ENCODE results near the gene BCAS3. TPM values are rescaled to one million over a fixed set of nuclear protein-coding genes. Genes with fewer than 3 reads are reported as not detected.

BCAS3 gene
- total and polyA plus RNA-seq, 4 donors: 5.8 to 24.6 (median 10.1) TPM

DNA sequence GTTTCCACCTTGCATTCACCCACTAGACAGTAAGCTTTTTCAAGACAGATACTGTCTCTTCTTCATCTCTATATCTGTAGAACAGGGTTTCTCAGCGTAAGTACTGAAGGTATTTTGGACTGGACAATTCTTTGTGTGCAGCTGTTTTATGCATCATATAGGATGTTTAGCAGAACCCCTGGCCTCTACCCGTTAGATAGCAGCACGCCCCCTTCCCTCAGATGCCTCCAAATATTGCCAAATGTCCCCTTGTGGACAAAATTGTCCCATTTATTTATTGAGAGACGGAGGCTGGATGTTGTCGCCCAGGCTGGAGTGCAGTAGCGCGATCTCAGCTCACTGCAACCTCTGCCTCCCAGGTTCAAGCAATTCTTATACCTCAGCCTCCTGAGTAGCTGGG lies 458.6 kb downstream of the BCAS3 start:
- WGBS: 94% methylated on average over 7 of the region's 7 CpGs
- H3K9ac ChIP-seq (ENCODE audit: low read depth in 1 of 2, low read length in 2 of 2): no peak overlapping the region

DNA sequence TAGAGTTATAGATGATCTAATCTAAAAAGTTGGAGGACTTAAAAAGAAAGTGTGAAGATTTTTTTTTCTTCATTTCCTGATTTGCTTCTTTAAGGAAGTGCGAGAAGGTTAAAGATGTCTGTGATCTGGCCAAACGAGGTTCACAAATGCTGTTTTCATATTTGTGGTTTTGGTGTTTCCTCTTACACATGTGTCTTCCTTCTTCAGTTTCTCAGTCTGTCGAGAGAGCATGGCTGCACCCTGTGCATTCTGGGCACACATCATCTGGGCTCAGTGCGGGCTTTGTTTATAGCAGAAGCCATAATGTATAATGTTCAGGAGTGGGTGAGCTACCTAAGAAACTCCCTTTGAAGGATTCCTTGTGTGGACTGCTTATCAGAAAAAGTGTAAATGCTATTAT lies 461.6 kb downstream of the BCAS3 start:
- Histone ChIP-seq H3K4me1 (ENCODE audit: control insufficient read depth in 4 of 4, insufficient read depth in 4 of 4, low read length in 3 of 4) (no peaks in the 10 kb centered on the region), H3K4me3 (ENCODE audit: low read depth in 1 of 3, low read length in 3 of 3) (no peak overlapping the region), H3K36me3 (ENCODE audit: control insufficient read depth in 4 of 4, insufficient read depth in 3 of 4, low read depth in 1 of 4, low read length in 3 of 4) (no peaks in the 10 kb centered on the region), H3K9ac (ENCODE audit: low read depth in 1 of 2, low read length in 2 of 2) (no peak overlapping the region), H3K27me3 (ENCODE audit: control insufficient read depth in 4 of 4, insufficient read depth in 4 of 4, low read length in 3 of 4) (no peaks in the 10 kb centered on the region), H3K27ac (ENCODE audit: low read depth in 1 of 2, low read length in 2 of 2) (no peak overlapping the region), H3K9me3 (ENCODE audit: control insufficient read depth in 4 of 4, low read length in 3 of 4) (no peaks in the 10 kb centered on the region)
- DNase-seq (ENCODE audit: low spot score): no peak
- 58% methylated on average over 4 of the region's 4 CpGs for WGBS
- TF ChIP-seq, protein P1, sequence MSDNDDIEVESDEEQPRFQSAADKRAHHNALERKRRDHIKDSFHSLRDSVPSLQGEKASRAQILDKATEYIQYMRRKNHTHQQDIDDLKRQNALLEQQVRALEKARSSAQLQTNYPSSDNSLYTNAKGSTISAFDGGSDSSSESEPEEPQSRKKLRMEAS (IDR thresholded peaks at IDR 0.05): peak; percentile 20
- TF ChIP-seq, protein P2, sequence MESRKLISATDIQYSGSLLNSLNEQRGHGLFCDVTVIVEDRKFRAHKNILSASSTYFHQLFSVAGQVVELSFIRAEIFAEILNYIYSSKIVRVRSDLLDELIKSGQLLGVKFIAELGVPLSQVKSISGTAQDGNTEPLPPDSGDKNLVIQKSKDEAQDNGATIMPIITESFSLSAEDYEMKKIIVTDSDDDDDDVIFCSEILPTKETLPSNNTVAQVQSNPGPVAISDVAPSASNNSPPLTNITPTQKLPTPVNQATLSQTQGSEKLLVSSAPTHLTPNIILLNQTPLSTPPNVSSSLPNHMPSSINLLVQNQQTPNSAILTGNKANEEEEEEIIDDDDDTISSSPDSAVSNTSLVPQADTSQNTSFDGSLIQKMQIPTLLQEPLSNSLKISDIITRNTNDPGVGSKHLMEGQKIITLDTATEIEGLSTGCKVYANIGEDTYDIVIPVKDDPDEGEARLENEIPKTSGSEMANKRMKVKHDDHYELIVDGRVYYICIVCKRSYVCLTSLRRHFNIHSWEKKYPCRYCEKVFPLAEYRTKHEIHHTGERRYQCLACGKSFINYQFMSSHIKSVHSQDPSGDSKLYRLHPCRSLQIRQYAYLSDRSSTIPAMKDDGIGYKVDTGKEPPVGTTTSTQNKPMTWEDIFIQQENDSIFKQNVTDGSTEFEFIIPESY (IDR thresholded peaks at IDR 0.05): no peak

More for the DNA sequence above, 458.6 kb downstream of the BCAS3 start:
- no peaks in the 10 kb centered on the region for H3K4me1 ChIP-seq (ENCODE audit: control insufficient read depth in 4 of 4, insufficient read depth in 4 of 4, low read length in 3 of 4)
- H3K9me3 ChIP-seq (ENCODE audit: control insufficient read depth in 4 of 4, low read length in 3 of 4): no peaks in the 10 kb centered on the region
- H3K27ac ChIP-seq (ENCODE audit: low read depth in 1 of 2, low read length in 2 of 2): no peak overlapping the region
- DNase-seq (ENCODE audit: low spot score): no peak
- TF ChIP-seq, protein P3, sequence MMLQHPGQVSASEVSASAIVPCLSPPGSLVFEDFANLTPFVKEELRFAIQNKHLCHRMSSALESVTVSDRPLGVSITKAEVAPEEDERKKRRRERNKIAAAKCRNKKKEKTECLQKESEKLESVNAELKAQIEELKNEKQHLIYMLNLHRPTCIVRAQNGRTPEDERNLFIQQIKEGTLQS (IDR thresholded peaks at IDR 0.05): no peak
- TF ChIP-seq RAD21 (IDR thresholded peaks at IDR 0.05) (no peak), NR2F2 (IDR thresholded peaks at IDR 0.05) (no peak), YY1 (IDR thresholded peaks at IDR 0.05) (no peak), TAF1 (conservative IDR thresholded peaks at IDR 0.05) (no peak), GABPA (IDR thresholded peaks at IDR 0.05 in 1 of 2, conservative IDR thresholded peaks at IDR 0.05 in 1 of 2) (no peak), FOXA2 (IDR thresholded peaks at IDR 0.05) (no peak), HNF4G (IDR thresholded peaks at IDR 0.05) (no peak), RXRA (IDR thresholded peaks at IDR 0.05) (no peak), FOXA1 (IDR thresholded peaks at IDR 0.05) (no peak), EGR1 (IDR thresholded peaks at IDR 0.05; ENCODE audit: low read depth in 2 of 2) (no peak), JUND (IDR thresholded peaks at IDR 0.05) (no peak), HNF4A (conservative IDR thresholded peaks at IDR 0.05) (no peak), SP1 (IDR thresholded peaks at IDR 0.05) (no peak)
- TF ChIP-seq, protein P4, sequence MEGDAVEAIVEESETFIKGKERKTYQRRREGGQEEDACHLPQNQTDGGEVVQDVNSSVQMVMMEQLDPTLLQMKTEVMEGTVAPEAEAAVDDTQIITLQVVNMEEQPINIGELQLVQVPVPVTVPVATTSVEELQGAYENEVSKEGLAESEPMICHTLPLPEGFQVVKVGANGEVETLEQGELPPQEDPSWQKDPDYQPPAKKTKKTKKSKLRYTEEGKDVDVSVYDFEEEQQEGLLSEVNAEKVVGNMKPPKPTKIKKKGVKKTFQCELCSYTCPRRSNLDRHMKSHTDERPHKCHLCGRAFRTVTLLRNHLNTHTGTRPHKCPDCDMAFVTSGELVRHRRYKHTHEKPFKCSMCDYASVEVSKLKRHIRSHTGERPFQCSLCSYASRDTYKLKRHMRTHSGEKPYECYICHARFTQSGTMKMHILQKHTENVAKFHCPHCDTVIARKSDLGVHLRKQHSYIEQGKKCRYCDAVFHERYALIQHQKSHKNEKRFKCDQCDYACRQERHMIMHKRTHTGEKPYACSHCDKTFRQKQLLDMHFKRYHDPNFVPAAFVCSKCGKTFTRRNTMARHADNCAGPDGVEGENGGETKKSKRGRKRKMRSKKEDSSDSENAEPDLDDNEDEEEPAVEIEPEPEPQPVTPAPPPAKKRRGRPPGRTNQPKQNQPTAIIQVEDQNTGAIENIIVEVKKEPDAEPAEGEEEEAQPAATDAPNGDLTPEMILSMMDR (IDR thresholded peaks at IDR 0.05; ENCODE audit: low read depth, low read length, missing input control): no peak
- TF ChIP-seq, protein P2 (IDR thresholded peaks at IDR 0.05): no peak
- TF ChIP-seq, protein P5, sequence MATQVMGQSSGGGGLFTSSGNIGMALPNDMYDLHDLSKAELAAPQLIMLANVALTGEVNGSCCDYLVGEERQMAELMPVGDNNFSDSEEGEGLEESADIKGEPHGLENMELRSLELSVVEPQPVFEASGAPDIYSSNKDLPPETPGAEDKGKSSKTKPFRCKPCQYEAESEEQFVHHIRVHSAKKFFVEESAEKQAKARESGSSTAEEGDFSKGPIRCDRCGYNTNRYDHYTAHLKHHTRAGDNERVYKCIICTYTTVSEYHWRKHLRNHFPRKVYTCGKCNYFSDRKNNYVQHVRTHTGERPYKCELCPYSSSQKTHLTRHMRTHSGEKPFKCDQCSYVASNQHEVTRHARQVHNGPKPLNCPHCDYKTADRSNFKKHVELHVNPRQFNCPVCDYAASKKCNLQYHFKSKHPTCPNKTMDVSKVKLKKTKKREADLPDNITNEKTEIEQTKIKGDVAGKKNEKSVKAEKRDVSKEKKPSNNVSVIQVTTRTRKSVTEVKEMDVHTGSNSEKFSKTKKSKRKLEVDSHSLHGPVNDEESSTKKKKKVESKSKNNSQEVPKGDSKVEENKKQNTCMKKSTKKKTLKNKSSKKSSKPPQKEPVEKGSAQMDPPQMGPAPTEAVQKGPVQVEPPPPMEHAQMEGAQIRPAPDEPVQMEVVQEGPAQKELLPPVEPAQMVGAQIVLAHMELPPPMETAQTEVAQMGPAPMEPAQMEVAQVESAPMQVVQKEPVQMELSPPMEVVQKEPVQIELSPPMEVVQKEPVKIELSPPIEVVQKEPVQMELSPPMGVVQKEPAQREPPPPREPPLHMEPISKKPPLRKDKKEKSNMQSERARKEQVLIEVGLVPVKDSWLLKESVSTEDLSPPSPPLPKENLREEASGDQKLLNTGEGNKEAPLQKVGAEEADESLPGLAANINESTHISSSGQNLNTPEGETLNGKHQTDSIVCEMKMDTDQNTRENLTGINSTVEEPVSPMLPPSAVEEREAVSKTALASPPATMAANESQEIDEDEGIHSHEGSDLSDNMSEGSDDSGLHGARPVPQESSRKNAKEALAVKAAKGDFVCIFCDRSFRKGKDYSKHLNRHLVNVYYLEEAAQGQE (IDR thresholded peaks at IDR 0.05): no peak
- TF ChIP-seq, protein P1 (IDR thresholded peaks at IDR 0.05): no peak
- H3K4me3 ChIP-seq (ENCODE audit: low read depth in 1 of 3, low read length in 3 of 3): no peak overlapping the region
- no peaks in the 10 kb centered on the region for H3K36me3 ChIP-seq (ENCODE audit: control insufficient read depth in 4 of 4, insufficient read depth in 3 of 4, low read depth in 1 of 4, low read length in 3 of 4)
- no peaks in the 10 kb centered on the region for H3K27me3 ChIP-seq (ENCODE audit: control insufficient read depth in 4 of 4, insufficient read depth in 4 of 4, low read length in 3 of 4)
